Dedifferentiated amniotic fluid mesenchymal stem cell (primary cell): Measurements from ENCODE around the gene LRRC23.

Source experiments
- DNase-seq: peaks from one replicate; pipeline ENCODE4 v3.0.0-alpha.2; 2016; ENCODE audit errors: extremely low spot score

Gene LRRC23

GRCh38 chr12:6943722-6944380, 39.2 kb downstream of the LRRC23 start, which contains the start of the genes C12orf57 and RNU7-1:
Gene C12orf57, plus strand, starts transcription at chr12:6944022. Its CDS starts 100 bp downstream, at chr12:6944122.
Gene RNU7-1, plus strand, starts transcription at chr12:6943816.
- peak; percentile 49 for DNase-seq

- DNase-seq = peak; percentile 93
These were observed 40.0 kb downstream of the LRRC23 start for GRCh38 chr12:6944381-6945186.

GRCh38 chr12:6945613-6946012, 41.0 kb downstream of the LRRC23 start:
- no peak for DNase-seq

- no peak for DNase-seq
These were observed 41.7 kb downstream of the LRRC23 start for GRCh38 chr12:6946033-6946919.

- no peak for DNase-seq
These were observed 42.3 kb downstream of the LRRC23 start for GRCh38 chr12:6946920-6947374.

GRCh38 chr12:6947615-6948014, 43.0 kb downstream of the LRRC23 start:
- DNase-seq = no peak

- no peak for DNase-seq
These were observed 44.4 kb downstream of the LRRC23 start for GRCh38 chr12:6948873-6949594.

GRCh38 chr12:6950401-6950801, 45.8 kb downstream of the LRRC23 start:
- no peak for DNase-seq

- DNase-seq = no peak
These were observed 46.4 kb downstream of the LRRC23 start, which contains the start of gene PTPN6 for GRCh38 chr12:6950811-6951540. Gene PTPN6, plus strand, starts transcription at chr12:6951356. Its CDS starts 157 bp downstream, at chr12:6951513.

- DNase-seq = no peak
These were observed 47.0 kb downstream of the LRRC23 start for GRCh38 chr12:6951551-6952120.

- DNase-seq = no peak
These were observed 47.7 kb downstream of the LRRC23 start for GRCh38 chr12:6952121-6952862.

- DNase-seq = no peak
These were observed 48.3 kb downstream of the LRRC23 start for GRCh38 chr12:6952863-6953441.

GRCh38 chr12:6953442-6954315, 49.1 kb downstream of the LRRC23 start:
- no peak for DNase-seq

- no peak for DNase-seq
These were observed 49.9 kb downstream of the LRRC23 start for GRCh38 chr12:6954316-6955107.

GRCh38 chr12:6955108-6956020, 50.7 kb downstream of the LRRC23 start:
- DNase-seq = no peak
